ENCODE data around the gene LLGL1. TPM values are rescaled to one million over a fixed set of nuclear protein-coding genes. Genes with fewer than 3 reads are reported as not detected.

LLGL1 gene
- total and polyA plus RNA-seq, 2 donors (not counting 1 experiment from before 2014, with no cell fraction given) = 14.9 to 15.2 TPM

GRCh38 chr17:18234853-18235380 lies 9.5 kb downstream of the LLGL1 start:
- Histone ChIP-seq H3K79me2 (ENCODE audit: control insufficient read depth, insufficient read depth, low read length) (no peaks in the 10 kb centered on the region), H4K20me1 (ENCODE audit: control insufficient read depth, insufficient read depth, low read length, poor library complexity, severe bottlenecking) (no peaks in the 10 kb centered on the region), H3K9me3 (ENCODE audit: control extremely low read depth in 1 of 3, control insufficient read depth in 2 of 3, insufficient read depth in 1 of 3, low read length in 2 of 3) (no peaks in the 10 kb centered on the region), H3K4me1 (ENCODE audit: control insufficient read depth in 2 of 2, insufficient read depth in 2 of 2, low read length in 2 of 2) (no peaks in the 10 kb centered on the region), H3K9ac (ENCODE audit: low read length) (no peak overlapping the region), H3K27ac (ENCODE audit: low read length in 2 of 2) (no peak overlapping the region), H3K36me3 (replicated peaks in 1 of 2; ENCODE audit: control extremely low read depth in 1 of 2, control insufficient read depth in 1 of 2, extremely low read depth in 1 of 2, insufficient read depth in 2 of 2, low read length in 1 of 2) (peaks cover 0 to 18% of the 10 kb centered on the region in 2 experiments), H3K27me3 (replicated peaks in 1 of 4; ENCODE audit: control extremely low read depth in 1 of 4, control insufficient read depth in 3 of 4, insufficient read depth in 4 of 4, low read length in 3 of 4) (no peaks in the 10 kb centered on the region), H3K4me2 (replicated peaks; ENCODE audit: low read depth, low read length, poor library complexity, severe bottlenecking) (no peak overlapping the region), H2AFZ (ENCODE audit: insufficient read depth, low read depth, low read length, poor library complexity, severe bottlenecking) (no peak overlapping the region), H3K4me3 (ENCODE audit: control extremely low read depth in 1 of 5, extremely low read depth in 1 of 5, insufficient read depth in 1 of 5, low read depth in 2 of 5, low read length in 4 of 5) (no peak overlapping the region)
- ChIA-PET CTCF (no interaction called here), POLR2A (no interaction called here)
- no peak overlapping the region for H3K4me3 Mint-ChIP-seq
- no peaks in the 10 kb centered on the region for H3K9me3 Mint-ChIP-seq (ENCODE audit: insufficient read depth)
- WGBS (ENCODE audit: insufficient coverage) = 97% methylated on average over 21 of the region's 22 CpGs
- DNase-seq (no peak), ATAC-seq (ENCODE audit: low read depth) (no peak)
- H3K27ac Mint-ChIP-seq = no peak overlapping the region
- no peaks in the 10 kb centered on the region for H3K27me3 Mint-ChIP-seq
- TF ChIP-seq CTCF (IDR thresholded peaks at IDR 0.05) = no peak
- no peak for TF ChIP-seq EZH2 (IDR thresholded peaks at IDR 0.05; ENCODE audit: borderline replicate concordance, insufficient read depth, low read depth, low read length, poor library complexity, severe bottlenecking)
- intact Hi-C loops (cut with micrococcal nuclease) = no loop called here
- no peaks in the 10 kb centered on the region for H3K4me1 Mint-ChIP-seq

- Histone ChIP-seq H4K20me1 (ENCODE audit: control insufficient read depth, insufficient read depth, low read length, poor library complexity, severe bottlenecking) (no peaks in the 10 kb centered on the region), H3K9ac (ENCODE audit: low read length) (no peak overlapping the region), H3K27me3 (replicated peaks in 1 of 4; ENCODE audit: control extremely low read depth in 1 of 4, control insufficient read depth in 3 of 4, insufficient read depth in 4 of 4, low read length in 3 of 4) (no peaks in the 10 kb centered on the region), H3K9me3 (ENCODE audit: control extremely low read depth in 1 of 3, control insufficient read depth in 2 of 3, insufficient read depth in 1 of 3, low read length in 2 of 3) (no peaks in the 10 kb centered on the region), H3K4me3 (ENCODE audit: control extremely low read depth in 1 of 5, extremely low read depth in 1 of 5, insufficient read depth in 1 of 5, low read depth in 2 of 5, low read length in 4 of 5) (no peak overlapping the region), H3K79me2 (ENCODE audit: control insufficient read depth, insufficient read depth, low read length) (no peaks in the 10 kb centered on the region), H3K4me1 (ENCODE audit: control insufficient read depth in 2 of 2, insufficient read depth in 2 of 2, low read length in 2 of 2) (no peaks in the 10 kb centered on the region), H3K36me3 (replicated peaks in 1 of 2; ENCODE audit: control extremely low read depth in 1 of 2, control insufficient read depth in 1 of 2, extremely low read depth in 1 of 2, insufficient read depth in 2 of 2, low read length in 1 of 2) (peaks cover 0 to 18% of the 10 kb centered on the region in 2 experiments), H2AFZ (ENCODE audit: insufficient read depth, low read depth, low read length, poor library complexity, severe bottlenecking) (no peak overlapping the region), H3K27ac (ENCODE audit: low read length in 2 of 2) (no peak overlapping the region), H3K4me2 (replicated peaks; ENCODE audit: low read depth, low read length, poor library complexity, severe bottlenecking) (no peak overlapping the region)
- no peak for TF ChIP-seq CTCF (IDR thresholded peaks at IDR 0.05)
- no peak for TF ChIP-seq EZH2 (IDR thresholded peaks at IDR 0.05; ENCODE audit: borderline replicate concordance, insufficient read depth, low read depth, low read length, poor library complexity, severe bottlenecking)
- H3K4me3 Mint-ChIP-seq = no peak overlapping the region
- CTCF ChIA-PET = no interaction called here
- no peaks in the 10 kb centered on the region for H3K27me3 Mint-ChIP-seq
- 85% methylated on average over 14 of the region's 14 CpGs for WGBS (ENCODE audit: insufficient coverage)
- H3K4me1 Mint-ChIP-seq = no peaks in the 10 kb centered on the region
- H3K27ac Mint-ChIP-seq = no peak overlapping the region
- ATAC-seq (ENCODE audit: low read depth) (no peak), DNase-seq (no peak)
- intact Hi-C loops (cut with micrococcal nuclease) = no loop called here
- POLR2A ChIA-PET = no interaction called here
- no peaks in the 10 kb centered on the region for H3K9me3 Mint-ChIP-seq (ENCODE audit: insufficient read depth)
Observed at GRCh38 chr17:18235743-18236256, 10.4 kb downstream of the LLGL1 start.

Data from B cell (primary cell).